Breast epithelium (tissue), 4 donors: ENCODE data around the gene FCSK. TPM values are rescaled to one million over a fixed set of nuclear protein-coding genes. Genes with fewer than 3 reads are reported as not detected.

Experiments used
- DNase-seq, 2 donors: peaks; one replicate each; pipeline ENCODE4 v3.0.0-alpha.2; 2019; ENCODE audit warnings: low spot score in 2 of 2
- H3K27ac ChIP-seq, 2 donors: fragments of 200-600 bp; sonication (generic) in 1 of 2; one replicate each; pipeline ENCODE4 v1.5.1; 2016 to 2019; ENCODE audit warnings: mild to moderate bottlenecking in 1 of 2
- H3K27me3 ChIP-seq, 2 donors: fragments of 200-600 bp; sonication (generic) in 1 of 2; one replicate each; pipeline versions ENCODE4 v1.5.1 to v1.6.0; 2017 to 2019; ENCODE audit warnings: control low read depth in 1 of 2, mild to moderate bottlenecking in 1 of 2
- H3K36me3 ChIP-seq: fragments of 200-600 bp; one replicate; pipeline ENCODE4 v1.5.1; 2019
- H3K4me1 ChIP-seq, 2 donors: fragments of 200-600 bp; sonication (generic); one replicate each; pipeline ENCODE4 v1.5.1; 2016 to 2019; ENCODE audit warnings: control low read depth in 1 of 2
- H3K4me3 ChIP-seq, 3 donors: fragments of 200-600 bp; sonication (generic); 1 replicate in 2 of 3; 2 replicates in 1 of 3; pipeline ENCODE4 v1.5.1; 2016 to 2019; ENCODE audit warnings: mild to moderate bottlenecking in 3 of 3, moderate library complexity in 2 of 3
- H3K9me3 ChIP-seq, 2 donors: fragments of 200-600 bp; sonication (generic) in 1 of 2; one replicate each; pipeline ENCODE4 v1.5.1; 2016 to 2019; ENCODE audit warnings: control low read depth in 1 of 2
- CTCF ChIP-seq, 3 donors: fragments of 450-650 bp; IDR thresholded peaks; one replicate each; pipeline ENCODE4 v1.5.1; 2016 to 2017; ENCODE audit warnings: antibody characterized with exemption in 3 of 3, mild to moderate bottlenecking in 3 of 3, moderate library complexity in 3 of 3
- POLR2A ChIP-seq: fragments of 450-650 bp; IDR thresholded peaks from one replicate; pipeline ENCODE4 v1.6.1; 2016; ENCODE audit warnings: antibody characterized with exemption, mild to moderate bottlenecking, moderate library complexity
- POLR2AphosphoS5 ChIP-seq, 3 donors: sonication (generic); formaldehyde crosslinking; IDR thresholded peaks; one replicate each; pipeline ENCODE4 v1.6.1; 2017; ENCODE audit warnings: antibody characterized with exemption in 3 of 3
- intact Hi-C: fragments of 100-400 bp; cut with DNase I; formaldehyde crosslinking; loops from one replicate; pipeline ENCODE4 v1.15.1; 2023; ENCODE audit warnings: low total_unique reads
- total RNA-seq, 3 donors: library from RNA; depleted of rRNA; stranded (reverse); fragments of >200 nt; gene quantifications; one replicate each; pipeline ENCODE4 v1.1.0, GENCODE V29; 2016

FCSK gene
- total RNA-seq, 3 donors from 2014 or later, result 10.7 to 27.8 (median 18.0) TPM

- Histone ChIP-seq H3K4me1 (no peaks in the 10 kb centered on the region), H3K36me3 (no peaks in the 10 kb centered on the region), H3K27ac (no peak overlapping the region), H3K4me3 (no peak overlapping the region), H3K9me3 (no peaks in the 10 kb centered on the region), H3K27me3 (no peaks in the 10 kb centered on the region)
- intact Hi-C loops, result no loop called here
- no peak for TF ChIP-seq CTCF (IDR thresholded peaks at IDR 0.05)
- no peak for TF ChIP-seq POLR2A
- TF ChIP-seq POLR2AphosphoS5 (IDR thresholded peaks at IDR 0.05), result no peak
- no peak for DNase-seq
Observed at GRCh38 chr16:70421014-70421413, 33.4 kb upstream of the FCSK start.

GRCh38 chr16:70421473-70422311 lies 32.7 kb upstream of the FCSK start:
- H3K36me3 ChIP-seq, result no peaks in the 10 kb centered on the region
- H3K27me3 ChIP-seq, result no peaks in the 10 kb centered on the region
- no peak overlapping the region for H3K4me3 ChIP-seq
- H3K27ac ChIP-seq, result no peak overlapping the region
- no peaks in the 10 kb centered on the region for H3K4me1 ChIP-seq
- no peak for DNase-seq
- TF ChIP-seq POLR2AphosphoS5 (IDR thresholded peaks at IDR 0.05), result no peak
- TF ChIP-seq POLR2A, result no peak
- TF ChIP-seq CTCF (IDR thresholded peaks at IDR 0.05), result no peak
- intact Hi-C loops, result no loop called here
- no peaks in the 10 kb centered on the region for H3K9me3 ChIP-seq

- intact Hi-C loops, result no loop called here
- Histone ChIP-seq H3K27me3 (no peaks in the 10 kb centered on the region), H3K4me3 (no peak overlapping the region), H3K36me3 (no peaks in the 10 kb centered on the region), H3K9me3 (no peaks in the 10 kb centered on the region), H3K4me1 (no peaks in the 10 kb centered on the region), H3K27ac (no peak overlapping the region)
- DNase-seq, result no peak
- TF ChIP-seq POLR2AphosphoS5 (IDR thresholded peaks at IDR 0.05), result no peak
- TF ChIP-seq POLR2A, result no peak
- no peak for TF ChIP-seq CTCF (IDR thresholded peaks at IDR 0.05)
Observed at GRCh38 chr16:70422543-70422942, 31.9 kb upstream of the FCSK start.

GRCh38 chr16:70427786-70428177 lies 26.6 kb upstream of the FCSK start:
- H3K36me3 ChIP-seq, result no peaks in the 10 kb centered on the region
- H3K4me3 ChIP-seq, result peak overlapping the region in 1 of 3 donors; percentile 24
- H3K9me3 ChIP-seq, result no peaks in the 10 kb centered on the region
- TF ChIP-seq POLR2AphosphoS5 (IDR thresholded peaks at IDR 0.05) (no peak), POLR2A (no peak), CTCF (IDR thresholded peaks at IDR 0.05) (no peak)
- H3K4me1 ChIP-seq, result peaks cover 20 to 25% of the 10 kb centered on the region in 2 donors
- H3K27ac ChIP-seq, result peak overlapping the region; percentile 80 to 90
- no peaks in the 10 kb centered on the region for H3K27me3 ChIP-seq
- DNase-seq, result no peak
- intact Hi-C loops, result no loop called here

GRCh38 chr16:70428178-70428998 lies 26.0 kb upstream of the FCSK start:
- no peaks in the 10 kb centered on the region for H3K9me3 ChIP-seq
- H3K27me3 ChIP-seq, result no peaks in the 10 kb centered on the region
- TF ChIP-seq CTCF (IDR thresholded peaks at IDR 0.05) (no peak), POLR2AphosphoS5 (IDR thresholded peaks at IDR 0.05) (peak in 2 of 3 donors; percentile 4 to 59), POLR2A (no peak)
- H3K4me1 ChIP-seq, result peaks cover 24 to 30% of the 10 kb centered on the region in 2 donors
- no peaks in the 10 kb centered on the region for H3K36me3 ChIP-seq
- intact Hi-C loops, result no loop called here
- peak; percentile 71 to 91 for DNase-seq
- peak overlapping the region; percentile 80 to 90 for H3K27ac ChIP-seq
- H3K4me3 ChIP-seq, result peak overlapping the region in 1 of 3 donors; percentile 24
